HCEC 1CT (cell line): ENCODE measurements around the gene RASSF4.

Experiments
- DNase-seq: peaks from one replicate; pipeline ENCODE4 v3.0.0-alpha.2; 2017

RASSF4 gene

GRCh38 chr10:44959247-44960087 is at the start of gene RASSF4:
RASSF4 (plus strand) TSS chr10:44959802; CDS start chr10:44970203, 10,401 bp downstream.
- DNase-seq, result peak; percentile 76

- no peak for DNase-seq
These were observed 49.7 kb upstream of the RASSF4 start for GRCh38 chr10:44909910-44910309.

- DNase-seq, result no peak
These were observed 49.0 kb upstream of the RASSF4 start for GRCh38 chr10:44910602-44911001.

GRCh38 chr10:44911081-44911540 is 48.5 kb upstream of the RASSF4 start, which contains the start of gene TMEM72:
TMEM72 (plus strand) TSS chr10:44911337; CDS start chr10:44911513, 176 bp downstream.
- DNase-seq, result no peak

- DNase-seq, result no peak
These were observed 47.7 kb upstream of the RASSF4 start for GRCh38 chr10:44911951-44912350.

GRCh38 chr10:44913350-44914081 is 46.1 kb upstream of the RASSF4 start:
- DNase-seq, result no peak

GRCh38 chr10:44914891-44915290 is 44.7 kb upstream of the RASSF4 start:
- no peak for DNase-seq

GRCh38 chr10:44916429-44916828 is 43.2 kb upstream of the RASSF4 start:
- DNase-seq, result no peak

GRCh38 chr10:44917848-44918247 is 41.8 kb upstream of the RASSF4 start:
- no peak for DNase-seq

- no peak for DNase-seq
These were observed 39.4 kb upstream of the RASSF4 start for GRCh38 chr10:44920252-44920651.

- DNase-seq, result no peak
These were observed 38.5 kb upstream of the RASSF4 start for GRCh38 chr10:44921061-44921460.

GRCh38 chr10:44921506-44921905 is 38.1 kb upstream of the RASSF4 start:
- no peak for DNase-seq

- DNase-seq, result no peak
These were observed 37.6 kb upstream of the RASSF4 start for GRCh38 chr10:44922021-44922420.

GRCh38 chr10:44922796-44923545 is 36.6 kb upstream of the RASSF4 start:
- DNase-seq, result no peak

- no peak for DNase-seq
These were observed 36.0 kb upstream of the RASSF4 start for GRCh38 chr10:44923611-44924010.

GRCh38 chr10:44924261-44925040 is 35.2 kb upstream of the RASSF4 start:
- DNase-seq, result no peak

GRCh38 chr10:44925224-44925623 is 34.4 kb upstream of the RASSF4 start:
- DNase-seq, result no peak

GRCh38 chr10:44925811-44926750 is 33.5 kb upstream of the RASSF4 start:
- no peak for DNase-seq

- DNase-seq, result no peak
These were observed 32.8 kb upstream of the RASSF4 start for GRCh38 chr10:44926751-44927351.

- DNase-seq, result no peak
These were observed 32.2 kb upstream of the RASSF4 start for GRCh38 chr10:44927352-44927751.

GRCh38 chr10:44928462-44928861 is 31.1 kb upstream of the RASSF4 start:
- DNase-seq, result no peak
